UCSD-AML1 (cell line): ENCODE data around the gene ADCY5.

Source experiments
- DNase-seq: peaks from one replicate; lab custom pipeline; 2025; ENCODE audit not compliant: unreplicated experiment; lab: John Stamatoyannopoulos, UW

ADCY5 gene

DNA sequence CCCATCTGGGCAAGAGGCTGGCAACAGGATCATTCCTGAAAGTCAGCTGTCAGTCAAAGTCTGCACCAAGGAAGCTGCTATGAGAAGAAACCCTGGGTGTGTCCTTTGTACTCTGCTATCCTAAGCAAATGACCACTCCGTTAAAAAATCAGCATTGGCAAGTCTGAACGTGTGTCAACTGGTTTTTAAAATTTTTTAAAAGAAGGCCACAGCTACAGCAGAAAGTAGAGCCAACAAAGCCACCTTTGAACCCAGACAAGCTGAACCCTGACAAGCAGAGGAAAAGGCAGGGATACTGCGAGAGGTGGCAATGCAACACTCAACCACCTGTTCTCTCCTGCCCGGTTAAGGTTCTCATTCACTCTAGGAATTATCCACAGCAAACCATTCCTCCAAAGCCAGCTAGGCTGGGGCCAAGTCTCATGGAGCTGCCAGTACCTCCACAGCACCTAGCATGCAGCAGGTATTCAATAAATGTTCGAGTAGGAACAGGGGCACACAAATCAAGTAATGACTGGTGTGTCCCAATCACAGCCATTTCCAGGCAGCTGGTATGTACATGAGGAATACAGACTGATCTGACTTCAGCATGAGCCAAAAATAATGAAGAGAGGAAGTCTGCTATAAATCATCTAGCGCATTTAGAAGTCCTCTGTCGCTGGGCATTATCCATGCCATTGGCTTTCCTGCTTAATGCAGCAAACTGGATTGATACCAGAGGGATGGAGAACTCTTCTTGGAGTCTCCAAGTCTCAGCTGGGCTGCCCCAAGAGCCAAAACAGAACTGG, 76.0 kb downstream of the ADCY5 start:
- DNase-seq = no peak

DNA sequence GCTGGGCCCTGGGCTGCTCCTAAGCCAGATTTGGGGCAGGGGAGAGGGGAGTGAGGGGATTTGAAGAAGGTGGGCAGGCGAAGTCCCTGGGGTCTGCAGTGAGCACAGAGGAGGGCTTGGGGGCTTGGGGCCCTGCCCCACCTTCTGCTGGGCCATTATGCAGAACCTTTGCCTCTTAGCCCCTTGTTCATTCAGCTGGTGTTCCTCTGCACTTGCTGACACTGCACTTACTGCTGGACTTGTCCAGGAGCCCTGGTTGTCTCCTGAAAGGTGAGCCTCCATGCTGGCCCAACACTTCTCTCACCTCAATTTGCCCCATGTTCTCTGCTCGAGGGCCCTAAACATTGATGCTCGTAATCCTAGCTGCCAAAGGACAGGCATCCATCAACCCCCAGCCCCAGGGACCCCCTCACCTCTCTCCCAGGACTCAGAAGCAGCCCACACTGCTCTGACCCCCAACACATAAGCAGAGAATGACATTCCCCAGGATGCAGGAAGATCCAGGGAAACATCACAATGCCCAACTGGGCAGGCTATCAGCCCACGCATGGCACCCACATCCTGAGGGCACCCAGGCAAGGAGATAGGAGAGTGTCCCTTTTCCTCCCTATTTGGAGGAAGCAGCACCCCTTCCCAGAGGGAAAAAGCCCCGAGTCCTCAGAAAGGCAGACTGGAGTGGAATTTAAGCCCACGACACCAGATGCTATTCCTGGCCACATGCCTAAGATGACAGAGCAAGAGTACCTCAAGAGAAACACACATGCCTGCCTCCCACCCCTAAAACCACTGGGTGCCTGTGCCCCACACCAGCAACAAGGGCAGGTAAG, 76.8 kb downstream of the ADCY5 start:
- DNase-seq = no peak

DNA sequence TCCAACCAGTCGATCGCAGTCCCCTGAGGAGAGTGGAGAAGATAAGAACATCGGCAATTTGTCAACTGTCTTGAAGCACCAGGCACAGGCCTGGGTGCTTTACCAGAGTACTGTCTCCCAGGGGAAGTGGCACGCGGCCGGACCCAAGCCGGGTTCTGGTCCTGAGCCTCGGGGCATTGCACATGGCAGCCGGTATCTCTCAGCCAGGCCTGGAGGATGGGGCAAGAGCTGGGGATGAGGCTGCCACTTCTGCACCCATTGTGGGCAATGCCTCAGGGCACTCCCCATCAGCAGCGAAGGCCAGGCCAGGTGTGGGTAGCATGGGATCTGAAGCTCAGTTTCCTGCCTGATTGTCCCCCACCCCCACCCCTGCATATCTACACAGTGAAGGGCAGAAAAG, 77.5 kb downstream of the ADCY5 start:
- DNase-seq = no peak

DNA sequence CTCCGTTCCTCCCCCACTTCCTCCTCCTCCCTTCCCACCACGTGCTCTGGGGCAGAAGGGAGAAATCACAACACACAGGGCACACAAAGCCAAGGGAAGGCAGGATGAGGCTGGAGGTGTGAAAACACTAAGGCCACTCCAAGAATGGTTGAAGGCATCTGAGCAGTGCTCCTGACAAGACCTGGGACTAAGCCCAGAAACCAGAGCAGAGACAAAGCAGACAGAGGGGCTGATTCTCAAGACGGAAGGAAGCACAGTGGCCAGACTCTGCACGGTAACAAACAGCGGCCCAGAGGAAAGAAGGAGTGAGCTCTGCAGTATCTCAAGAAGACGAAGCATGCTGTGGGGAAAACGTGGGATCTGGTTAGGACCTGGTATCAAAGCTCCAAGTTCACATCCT, 78.1 kb downstream of the ADCY5 start:
- no peak for DNase-seq

DNA sequence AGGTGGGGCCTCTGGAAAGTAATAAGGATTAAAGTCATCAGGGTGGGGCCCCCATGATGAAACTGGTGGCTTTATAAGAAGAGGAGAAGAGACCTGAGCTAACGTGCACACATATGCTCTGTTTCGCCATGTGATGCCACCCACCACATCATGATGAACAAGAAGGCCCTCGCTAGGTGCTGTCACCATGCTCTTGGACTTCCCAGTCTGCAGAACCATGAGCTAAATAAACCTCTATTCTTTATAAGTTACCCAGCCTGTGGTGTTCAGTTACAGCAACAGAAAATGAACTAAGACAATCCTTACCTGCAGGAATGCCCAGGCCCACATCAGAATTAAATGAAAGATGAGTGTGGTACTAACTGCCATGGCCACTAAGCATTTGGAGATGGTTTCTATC, 79.8 kb downstream of the ADCY5 start:
- DNase-seq = no peak

DNA sequence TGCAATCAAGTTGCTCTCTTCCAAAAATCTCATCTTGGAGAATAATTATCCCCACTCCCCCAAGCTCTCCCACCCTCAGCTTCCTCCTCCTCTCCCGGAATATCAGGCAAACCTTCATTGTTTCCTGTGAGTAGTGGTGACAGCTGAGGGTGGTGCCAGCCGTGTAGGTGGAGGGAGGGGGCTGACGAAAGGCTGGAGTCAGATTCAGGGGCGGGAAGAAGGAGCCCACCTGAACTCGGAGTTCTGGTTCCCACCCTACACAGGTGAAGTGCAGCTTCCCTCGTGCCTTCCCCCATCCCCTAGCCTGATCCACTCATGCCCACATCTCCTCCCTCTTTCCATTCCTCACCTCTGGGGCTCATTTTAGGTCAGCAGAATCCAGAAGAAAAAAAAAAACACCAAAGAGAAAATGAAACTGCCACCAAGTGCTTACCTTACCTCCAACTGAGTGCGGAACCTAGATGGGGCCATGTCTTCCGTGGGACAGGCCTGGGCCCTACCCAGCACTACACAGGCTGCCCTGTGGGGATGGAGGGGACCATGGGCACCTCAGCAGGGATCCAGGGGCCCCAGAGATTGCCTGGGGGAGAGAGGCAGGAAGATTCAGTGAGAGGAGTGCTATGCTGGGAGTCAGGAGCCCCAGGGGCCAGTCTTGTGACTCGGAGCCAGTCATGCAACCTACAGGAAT, 81.3 kb downstream of the ADCY5 start:
- no peak for DNase-seq

DNA sequence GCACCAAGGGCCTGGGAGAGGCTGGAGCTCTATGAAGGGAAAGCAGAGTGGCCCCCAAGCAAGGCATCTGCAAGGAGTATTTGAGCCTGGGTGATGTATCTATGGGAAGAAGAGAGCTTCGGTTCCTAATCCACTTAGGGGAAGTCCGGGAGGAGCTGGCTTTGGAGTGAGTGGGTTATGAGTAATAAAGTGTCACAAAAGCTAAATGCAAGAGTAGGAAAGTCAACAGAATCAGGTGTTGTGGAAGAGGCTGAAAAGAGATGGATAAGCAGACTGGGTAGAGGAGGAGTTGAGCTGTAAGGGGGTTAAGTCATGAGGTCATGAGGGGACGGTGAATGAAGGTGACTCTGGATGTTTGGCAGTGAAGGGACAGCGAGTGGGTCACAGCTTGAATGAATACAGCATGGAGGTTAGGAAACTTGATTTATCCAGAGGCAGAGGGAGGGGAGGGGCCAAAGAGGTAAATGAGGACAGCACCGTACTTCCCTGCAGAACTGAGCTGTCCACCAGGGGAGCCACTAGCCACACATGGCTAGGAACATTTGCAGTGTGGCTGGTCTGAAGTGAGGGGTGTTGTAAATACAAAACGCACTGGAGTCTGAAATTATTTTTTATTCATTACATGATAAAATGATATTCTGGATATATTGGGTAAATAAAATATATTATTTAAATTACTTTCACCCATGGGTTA, 83.3 kb downstream of the ADCY5 start:
- DNase-seq = no peak

DNA sequence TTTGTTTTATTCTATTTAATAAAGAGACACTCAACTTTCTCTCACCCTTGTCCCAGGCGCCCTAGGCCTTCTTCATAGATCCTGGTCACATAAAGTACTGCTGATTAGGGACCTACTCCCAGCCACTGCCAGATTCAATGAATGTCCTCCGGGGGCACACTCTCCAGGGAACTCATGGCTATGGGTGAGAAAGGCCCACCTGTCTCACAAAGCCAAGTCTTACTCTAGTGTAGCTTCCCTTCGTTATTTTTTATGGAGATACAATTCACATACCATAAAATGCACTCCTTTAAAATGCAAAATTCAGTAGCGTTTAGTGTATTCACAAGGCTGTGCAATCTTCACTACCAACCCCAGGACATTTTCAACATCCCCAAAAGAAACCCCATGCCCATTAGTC, 87.8 kb downstream of the ADCY5 start:
- DNase-seq = no peak

DNA sequence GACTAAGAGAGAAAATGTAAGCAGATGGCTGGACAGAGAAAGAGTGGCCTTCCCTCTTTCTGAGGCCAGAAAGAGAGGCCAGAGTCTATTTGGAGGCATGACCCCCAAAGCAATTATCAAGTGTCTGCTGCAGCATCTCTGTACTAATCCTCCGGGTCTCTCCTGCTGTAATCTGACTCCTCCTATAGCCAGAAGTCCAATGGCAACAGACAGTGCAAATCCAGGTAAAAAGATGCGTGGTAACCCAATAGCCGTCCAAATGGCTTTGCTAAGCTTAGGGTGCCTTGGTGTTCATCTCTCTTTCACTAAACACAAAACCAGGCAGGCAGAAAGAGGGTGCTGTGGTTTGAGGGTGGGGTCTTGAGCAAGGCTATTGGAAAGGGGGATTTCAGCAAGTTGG, 91.6 kb downstream of the ADCY5 start:
- no peak for DNase-seq

DNA sequence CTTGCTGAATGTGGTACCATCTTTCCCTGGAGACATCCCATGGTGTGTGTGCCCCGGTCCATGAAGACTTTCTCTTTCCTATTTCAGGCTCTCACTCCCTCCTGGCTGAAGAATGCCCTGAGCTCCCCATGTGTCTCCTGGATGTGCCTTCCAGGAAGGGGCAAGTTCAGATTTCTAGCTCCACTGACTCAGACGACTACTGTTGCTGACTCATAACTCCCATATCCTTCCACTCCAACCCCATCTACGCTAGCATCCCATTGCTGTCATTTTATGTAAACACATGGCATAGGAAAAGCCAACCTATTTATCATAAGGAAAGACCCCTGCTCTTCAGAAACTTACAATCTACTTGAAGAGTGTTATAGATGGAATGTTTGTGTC, 95.0 kb downstream of the ADCY5 start:
- DNase-seq = no peak

DNA sequence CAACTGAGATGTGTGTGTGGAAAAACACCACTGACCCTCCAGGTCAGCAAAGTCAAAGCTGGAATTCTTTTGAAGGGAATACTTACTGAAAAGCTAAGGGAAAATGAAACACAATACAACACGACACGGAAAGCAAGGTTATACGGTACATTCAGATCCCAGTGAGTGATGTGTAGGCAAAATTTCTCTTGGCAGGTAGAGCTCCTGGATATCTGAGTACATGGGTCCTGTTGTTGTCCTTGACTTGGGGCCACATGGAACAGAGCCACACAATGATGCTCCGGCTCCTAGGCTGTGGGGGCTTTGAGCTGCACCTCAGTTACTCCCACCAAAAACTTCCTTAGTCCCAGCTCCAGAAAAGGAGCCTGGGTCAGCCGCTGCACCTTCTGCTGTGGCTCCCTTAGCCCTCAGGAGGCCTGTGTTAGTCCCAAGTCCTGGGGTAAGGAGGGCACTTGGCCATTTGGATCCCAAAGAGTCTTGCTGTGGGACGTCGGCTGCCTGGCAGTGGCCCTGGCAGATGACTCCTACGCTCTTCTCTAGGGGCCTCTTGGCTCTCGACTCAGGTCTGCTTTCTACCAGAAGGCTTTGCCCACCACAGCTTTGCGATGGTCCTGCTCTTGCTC, 95.6 kb downstream of the ADCY5 start:
- no peak for DNase-seq

DNA sequence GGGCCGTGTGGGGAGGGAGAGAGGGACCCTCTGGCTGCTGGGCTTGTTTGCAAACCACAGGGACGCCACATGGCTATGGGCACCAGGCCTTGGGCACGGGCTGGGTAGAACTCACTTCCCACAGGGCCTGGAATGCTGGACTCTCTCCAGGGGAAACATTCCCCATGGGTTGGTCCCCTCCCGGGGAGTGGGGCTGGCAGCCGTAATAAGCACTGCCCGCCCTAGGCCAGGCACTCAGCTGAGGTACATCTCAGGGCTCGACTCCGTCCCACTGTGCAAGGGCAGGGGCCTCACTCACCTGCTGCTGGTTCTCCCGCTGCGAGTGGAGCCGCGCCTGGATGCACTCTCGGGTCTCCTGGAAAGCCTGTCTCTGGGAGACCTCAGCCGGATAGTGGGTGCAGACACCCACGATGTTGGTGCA, 96.7 kb downstream of the ADCY5 start:
- DNase-seq = no peak

DNA sequence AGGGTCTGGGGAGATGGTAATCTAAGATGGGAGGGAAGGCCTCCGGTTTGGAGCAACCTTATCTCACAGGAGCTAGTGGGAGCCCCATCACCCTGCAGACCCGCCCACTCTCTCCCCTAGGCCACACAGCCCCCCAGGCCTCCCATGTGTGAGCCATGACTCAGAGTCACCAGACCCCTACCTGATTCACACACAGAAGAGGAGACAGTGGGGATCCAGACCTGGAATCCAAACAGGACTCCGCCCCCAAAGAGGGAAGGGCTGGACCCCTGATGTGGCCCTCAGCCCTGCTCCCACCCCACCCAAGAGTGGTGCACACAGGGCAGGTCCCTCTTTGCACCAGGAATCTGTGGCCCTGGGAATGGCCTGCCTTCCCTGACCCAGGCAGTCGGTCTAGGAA, 97.4 kb downstream of the ADCY5 start:
- DNase-seq = no peak

DNA sequence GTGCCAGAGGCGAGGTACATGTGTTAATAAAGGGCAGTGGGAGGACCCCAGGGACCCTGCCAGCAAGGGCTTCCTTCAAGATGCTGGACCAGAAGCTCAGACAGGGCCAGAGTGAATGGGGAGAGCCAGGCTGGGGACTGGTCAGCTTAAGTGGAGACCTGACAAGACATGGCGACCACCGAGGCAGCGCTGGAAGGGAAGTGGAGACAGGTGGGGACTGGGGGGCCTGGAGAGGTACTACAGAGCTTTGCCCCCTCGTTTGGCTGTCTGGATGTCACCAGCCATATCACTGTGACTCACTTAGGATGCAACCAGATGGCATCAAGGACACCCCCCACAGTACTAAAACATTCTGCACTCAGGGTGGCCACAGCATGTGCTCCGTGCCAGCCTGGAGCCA, 97.9 kb downstream of the ADCY5 start:
- no peak for DNase-seq

DNA sequence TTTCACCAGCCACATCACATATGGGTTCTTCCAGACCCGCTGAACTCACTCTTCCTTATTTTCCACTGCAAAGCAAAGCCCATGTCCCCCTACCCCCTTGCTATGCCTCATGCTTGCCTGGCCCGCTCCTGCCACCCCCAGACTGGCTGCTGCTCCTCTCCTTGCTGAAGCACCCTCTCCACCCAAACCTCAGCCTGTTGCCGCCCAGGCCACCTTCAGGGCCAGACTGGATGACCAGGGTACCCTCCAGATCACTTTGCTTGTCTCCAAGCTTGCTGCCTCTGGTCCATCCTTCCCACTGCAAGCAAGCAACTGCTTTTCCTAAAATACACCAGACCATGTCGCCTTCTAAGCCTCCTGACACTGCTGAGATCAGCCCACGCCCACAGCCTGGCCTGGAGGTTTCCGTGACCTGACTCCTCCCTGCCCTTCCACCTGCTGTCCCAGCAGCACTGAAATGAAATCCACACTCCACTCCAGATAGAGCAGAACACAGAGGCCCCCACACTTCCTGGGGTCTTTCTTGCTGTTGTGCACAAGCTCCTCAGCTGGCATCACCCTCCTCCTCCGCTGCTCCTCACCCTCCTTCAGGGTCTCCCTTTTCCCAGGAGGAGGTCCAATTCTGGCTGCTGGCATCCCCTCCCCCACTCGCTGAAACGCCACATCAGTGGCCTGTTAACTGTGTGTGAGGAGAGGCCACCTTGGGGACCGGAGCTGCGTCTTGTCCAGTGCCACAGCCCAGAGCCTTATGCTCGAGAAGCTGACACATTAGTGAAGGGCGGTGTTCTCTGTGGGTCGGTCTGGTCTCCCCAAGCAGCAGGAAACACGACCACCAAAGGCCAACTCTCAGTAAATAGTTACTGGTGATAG, 99.1 kb downstream of the ADCY5 start:
- DNase-seq = no peak

DNA sequence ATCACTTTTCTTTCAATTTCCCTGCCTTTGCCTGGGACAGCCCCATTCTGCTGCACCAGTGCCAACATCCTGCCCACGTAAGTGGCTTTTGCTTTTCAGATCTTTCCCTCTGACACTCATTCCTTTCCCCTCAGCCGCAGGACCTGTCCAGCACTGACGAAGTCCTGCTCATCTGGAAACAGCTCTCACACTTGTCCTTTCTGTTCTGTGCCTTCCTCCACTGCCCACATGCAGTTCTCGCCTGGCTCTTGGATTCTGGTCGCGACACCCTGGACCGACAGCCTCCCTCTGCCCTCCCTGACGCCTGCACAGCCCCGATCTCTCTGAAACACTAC, 99.7 kb downstream of the ADCY5 start:
- DNase-seq = no peak

DNA sequence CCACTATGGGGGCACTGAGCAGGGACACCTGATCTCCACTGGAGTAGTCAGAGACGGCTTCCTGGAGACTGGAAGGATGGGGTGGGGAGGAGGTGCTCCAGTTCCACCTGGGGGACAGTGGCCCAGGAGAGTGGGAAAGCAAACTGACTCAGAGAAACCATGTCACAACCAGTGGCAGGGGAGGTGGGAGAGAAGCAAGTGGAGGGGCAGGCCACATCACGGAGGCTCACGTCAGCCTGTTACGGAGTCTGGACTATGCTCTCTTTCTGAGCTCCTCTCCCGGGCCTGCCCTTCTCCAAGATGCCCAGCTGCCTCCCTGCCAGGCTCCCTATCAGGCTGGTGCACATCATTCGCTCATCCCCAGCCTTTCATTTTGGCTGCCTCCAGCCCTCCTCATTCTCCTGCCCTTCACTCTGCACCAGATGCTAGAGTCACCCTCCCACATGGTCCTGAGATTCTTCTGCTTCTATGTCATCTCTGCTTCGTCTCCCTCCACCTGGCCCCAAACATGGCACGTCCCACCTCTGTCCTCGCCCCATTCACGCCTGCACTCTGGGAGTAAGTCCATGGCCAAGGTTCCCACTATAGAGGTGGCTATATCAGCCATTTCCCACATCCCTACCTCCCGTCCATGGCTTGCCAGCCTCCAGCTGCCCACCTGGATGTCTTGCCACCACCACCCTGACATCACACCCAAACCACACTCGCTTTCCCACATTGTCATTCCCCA, 100.3 kb downstream of the ADCY5 start:
- no peak for DNase-seq

DNA sequence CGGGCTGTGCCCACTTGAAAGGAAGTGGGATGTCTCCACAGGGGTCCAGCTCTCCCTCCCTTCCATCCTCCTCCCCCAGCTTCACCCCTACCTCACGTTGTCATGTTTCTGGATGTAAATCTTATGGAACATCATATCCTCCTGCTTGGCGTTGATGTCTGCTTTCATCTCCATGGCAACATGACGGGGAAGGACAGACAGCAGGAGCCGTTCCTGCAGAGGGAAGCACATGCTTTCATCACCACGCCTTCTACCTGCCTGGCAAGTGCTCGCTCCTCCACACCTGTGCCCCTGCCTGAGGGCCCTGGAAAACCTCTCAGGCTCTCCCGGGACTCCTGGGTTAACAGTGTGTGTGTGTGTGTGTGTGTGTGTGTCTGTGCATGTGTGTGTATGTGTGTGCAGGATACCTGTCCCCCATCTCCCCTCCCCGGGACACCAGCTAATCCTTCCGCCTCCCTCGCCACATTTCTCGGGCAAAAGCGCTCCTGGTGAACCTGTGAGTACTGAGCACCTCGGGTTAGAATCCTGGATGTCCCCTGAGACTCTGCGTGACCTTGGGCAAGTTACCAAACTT, 101.1 kb downstream of the ADCY5 start:
- no peak for DNase-seq

DNA sequence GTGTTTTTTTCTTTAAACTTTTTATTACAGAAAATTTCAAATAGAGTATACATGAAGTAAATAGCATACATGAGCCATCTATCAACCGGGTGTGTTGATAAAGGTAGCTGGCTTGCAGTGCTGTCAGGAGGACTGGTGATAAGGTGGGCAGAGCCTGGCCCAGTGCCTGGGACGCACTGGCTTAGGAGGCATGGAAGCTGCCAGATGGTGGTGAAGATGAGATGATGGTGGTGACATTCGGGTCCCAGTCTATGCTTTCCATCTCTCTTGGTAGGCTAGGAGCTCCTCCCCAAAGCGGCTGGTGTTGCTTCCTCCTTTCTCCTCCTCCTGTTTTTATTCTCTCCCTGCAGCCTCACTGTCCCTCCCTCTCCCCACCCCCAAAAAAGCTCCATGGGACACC, 101.7 kb downstream of the ADCY5 start:
- no peak for DNase-seq
